ENCODE data around the gene ST7L.
A peak's percentile ranks its signal among the peaks of the same experiment; 100 is the strongest.

DNA sequence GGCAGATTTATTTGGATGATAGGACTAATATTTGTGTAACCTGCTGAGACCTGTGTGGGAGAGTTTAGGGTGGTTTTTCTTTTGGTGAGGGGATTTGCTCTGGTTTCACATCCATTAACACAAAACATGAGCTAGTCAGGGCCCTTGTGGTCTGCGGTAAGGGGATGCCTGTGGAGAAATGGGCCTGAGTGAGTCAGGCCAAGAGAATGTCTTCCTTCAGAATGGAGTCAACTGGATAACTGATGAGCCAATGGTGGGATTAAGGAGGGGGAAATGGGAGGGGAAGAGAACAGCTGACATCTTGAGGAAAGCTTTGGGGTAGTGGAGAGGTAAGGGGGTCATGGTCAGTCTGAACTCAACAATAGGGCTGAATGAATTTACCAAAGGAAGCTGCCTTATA is 96.3 kb downstream of the ST7L start:
- TF ChIP-seq, protein P1, sequence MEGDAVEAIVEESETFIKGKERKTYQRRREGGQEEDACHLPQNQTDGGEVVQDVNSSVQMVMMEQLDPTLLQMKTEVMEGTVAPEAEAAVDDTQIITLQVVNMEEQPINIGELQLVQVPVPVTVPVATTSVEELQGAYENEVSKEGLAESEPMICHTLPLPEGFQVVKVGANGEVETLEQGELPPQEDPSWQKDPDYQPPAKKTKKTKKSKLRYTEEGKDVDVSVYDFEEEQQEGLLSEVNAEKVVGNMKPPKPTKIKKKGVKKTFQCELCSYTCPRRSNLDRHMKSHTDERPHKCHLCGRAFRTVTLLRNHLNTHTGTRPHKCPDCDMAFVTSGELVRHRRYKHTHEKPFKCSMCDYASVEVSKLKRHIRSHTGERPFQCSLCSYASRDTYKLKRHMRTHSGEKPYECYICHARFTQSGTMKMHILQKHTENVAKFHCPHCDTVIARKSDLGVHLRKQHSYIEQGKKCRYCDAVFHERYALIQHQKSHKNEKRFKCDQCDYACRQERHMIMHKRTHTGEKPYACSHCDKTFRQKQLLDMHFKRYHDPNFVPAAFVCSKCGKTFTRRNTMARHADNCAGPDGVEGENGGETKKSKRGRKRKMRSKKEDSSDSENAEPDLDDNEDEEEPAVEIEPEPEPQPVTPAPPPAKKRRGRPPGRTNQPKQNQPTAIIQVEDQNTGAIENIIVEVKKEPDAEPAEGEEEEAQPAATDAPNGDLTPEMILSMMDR (conservative IDR thresholded peaks at IDR 0.05; ENCODE audit: low read depth, low read length) = no peak
- TF ChIP-seq MAZ (IDR thresholded peaks at IDR 0.05; ENCODE audit: borderline replicate concordance, low read depth, low read length) = peak; percentile 29; the same call in 1 of the 2 replicates
- TF ChIP-seq CEBPB (IDR thresholded peaks at IDR 0.05; ENCODE audit: low read depth, low read length) = peak; percentile 79
- no peak for TF ChIP-seq POLR2A (IDR thresholded peaks at IDR 0.05; ENCODE audit: low read depth, low read length)
- no peak for TF ChIP-seq SMC3 (IDR thresholded peaks at IDR 0.05; ENCODE audit: low read depth, low read length)
- TF ChIP-seq RFX5 (IDR thresholded peaks at IDR 0.05; ENCODE audit: low read depth, low read length) = no peak

Measured in IMR-90 (cell line).